Stimulated activated CD8-positive, alpha-beta memory T cell treated with anti-CD3 and anti-CD28 coated beads, Interleukin-4, amount 100 ng/mL, for 1 hour (primary cell): Measurements from ENCODE around the gene PARPBP.
"Not testable (repeated sequence)": the region's sequence is repeated elsewhere in the genome, so short reads cannot be mapped to it uniquely, and the experiment has no call there.

Experiments used
- DNase-seq, 2 donors: peaks; one replicate each; pipeline ENCODE4 v3.0.0-alpha.2; 2020; ENCODE audit warnings: low read depth in 2 of 2, low spot score in 1 of 2

The PARPBP gene

DNA sequence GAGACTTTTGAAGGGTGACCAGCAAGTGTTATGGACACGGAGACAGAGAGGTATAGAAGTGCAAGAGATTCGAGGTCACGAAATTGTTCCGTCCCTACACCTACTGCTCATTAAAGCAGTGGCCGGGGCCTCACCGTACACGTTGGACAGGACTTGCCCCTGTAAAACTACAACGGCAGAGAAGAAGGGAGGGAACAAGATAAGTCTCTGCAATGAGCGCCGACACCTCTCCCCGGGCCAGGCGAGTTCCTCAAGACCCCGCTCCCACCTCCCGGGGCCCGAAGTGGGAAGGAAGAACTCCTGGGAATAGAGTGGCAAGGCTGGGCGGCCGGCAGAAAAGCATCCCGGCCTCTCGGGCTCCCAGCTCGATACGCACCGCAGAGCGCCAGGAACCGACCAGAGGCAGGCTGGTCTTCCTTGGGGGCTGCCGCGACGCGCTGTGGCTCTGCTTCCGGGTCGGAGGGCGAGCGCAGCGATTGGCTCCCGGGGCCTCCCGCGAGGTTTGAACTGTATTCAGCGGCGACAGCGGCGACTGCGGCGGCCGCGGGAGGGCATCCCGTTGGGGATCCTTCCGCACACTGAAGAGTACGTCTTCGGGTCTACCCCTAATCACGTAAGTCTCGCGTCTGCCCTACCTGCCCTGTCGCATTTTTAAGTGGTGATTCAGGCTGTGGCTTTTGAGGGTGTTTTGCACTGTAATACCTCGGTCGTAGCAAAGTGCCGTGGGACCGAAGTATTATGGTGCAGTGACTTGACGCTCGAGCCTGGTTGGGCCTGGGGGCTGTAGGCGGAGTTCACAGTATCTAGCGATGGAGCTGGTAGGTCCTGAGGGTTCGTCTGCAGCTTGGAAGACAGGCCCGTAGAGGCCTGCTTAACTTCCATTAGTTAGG is at the start of gene PARPBP, which contains the start of gene NUP37:
PARPBP (plus strand) TSS at position 510 of the 890 bp plus-strand sequence. CDS start 3,706 bp downstream, outside the sequence.
NUP37 (minus strand) TSS at position 441 of the 890 bp plus-strand sequence. CDS start 1,596 bp downstream, outside the sequence.
- DNase-seq, result peak; percentile 79 to 82

DNA sequence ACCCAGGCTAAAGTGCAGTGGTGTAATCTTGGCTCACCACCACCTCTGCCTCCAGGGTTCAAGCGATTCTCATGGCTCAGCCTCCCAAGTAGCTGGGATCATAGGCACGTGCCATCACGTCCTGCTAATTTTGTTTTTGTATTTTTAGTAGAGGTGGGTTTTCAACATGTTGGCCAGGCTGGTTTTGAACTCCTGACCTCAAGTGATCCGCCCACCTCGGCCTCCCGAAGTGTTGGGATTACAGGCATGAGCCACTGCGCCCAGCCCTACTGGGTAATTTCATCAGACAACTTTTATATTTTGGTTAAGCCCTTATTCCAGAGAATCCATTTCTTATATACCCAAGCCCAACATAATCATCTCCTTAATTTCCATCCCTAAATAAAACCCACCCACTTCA is 47.9 kb upstream of the PARPBP start:
- DNase-seq, result not testable (repeated sequence)

DNA sequence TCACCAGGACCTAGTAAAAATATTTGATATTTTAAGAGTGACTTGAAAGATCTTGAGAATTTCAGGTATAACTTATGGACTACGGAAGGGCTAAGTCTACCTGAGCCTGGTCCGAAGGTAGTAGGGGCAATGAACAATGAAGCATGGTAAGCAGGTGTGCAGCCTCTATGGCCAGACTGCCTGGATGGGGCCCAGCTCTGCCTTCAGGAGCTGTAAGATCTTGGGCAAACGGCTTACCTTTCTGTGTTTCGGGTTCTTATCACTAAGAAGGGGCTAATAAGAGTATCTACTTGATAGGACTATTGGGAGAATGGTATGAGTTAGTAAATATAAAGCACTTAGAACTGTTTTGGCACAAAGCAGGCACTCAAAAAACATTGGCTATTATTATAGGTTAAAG is 39.1 kb upstream of the PARPBP start:
- DNase-seq, result no peak

DNA sequence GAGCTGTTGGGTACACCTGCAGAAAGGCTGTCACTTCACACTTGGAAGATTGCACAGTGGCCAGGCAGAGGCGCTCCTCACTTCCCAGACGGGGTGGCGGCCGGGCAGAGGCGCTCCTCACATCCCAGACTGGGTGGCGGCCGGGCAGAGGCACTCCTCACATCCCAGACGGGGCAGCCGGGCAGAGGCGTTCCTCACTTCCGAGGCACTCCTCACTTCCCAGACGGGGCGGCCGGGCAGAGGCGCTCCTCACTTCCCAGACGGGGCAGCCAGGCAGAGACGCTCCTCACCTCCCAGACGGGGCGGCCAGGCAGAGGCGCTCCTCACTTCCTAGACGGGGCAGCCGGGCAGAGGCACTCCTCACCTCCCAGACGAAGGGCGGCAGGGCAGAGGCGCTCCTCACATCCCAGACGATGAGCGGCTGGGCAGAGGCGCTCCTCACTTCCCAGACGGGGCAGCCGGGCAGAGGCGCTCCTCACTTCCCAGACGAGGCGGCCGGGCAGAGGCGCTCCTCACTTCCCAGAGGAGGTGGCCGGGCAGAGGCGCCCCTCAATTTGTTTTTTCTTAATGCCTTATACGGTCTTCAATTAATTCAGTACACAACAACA is 30.7 kb upstream of the PARPBP start:
- not testable (repeated sequence) for DNase-seq

DNA sequence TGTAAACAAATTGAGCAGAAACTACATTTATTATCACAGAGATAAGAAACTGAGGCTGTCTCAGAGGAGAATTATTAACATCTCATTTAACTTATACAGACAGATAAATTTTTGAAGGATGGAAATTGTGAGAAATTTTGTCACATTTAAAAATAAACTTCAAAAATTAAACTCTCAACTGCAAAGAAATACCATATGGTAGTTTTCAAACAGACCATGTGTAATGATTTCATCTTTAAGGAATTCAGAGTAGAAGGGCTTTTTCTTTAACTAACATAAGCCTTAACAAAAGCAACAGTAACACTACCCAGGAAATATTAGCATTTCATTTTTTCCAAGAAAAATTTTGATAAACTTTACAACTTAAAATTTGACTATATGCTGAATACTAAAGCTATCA is 26.7 kb upstream of the PARPBP start:
- no peak for DNase-seq

DNA sequence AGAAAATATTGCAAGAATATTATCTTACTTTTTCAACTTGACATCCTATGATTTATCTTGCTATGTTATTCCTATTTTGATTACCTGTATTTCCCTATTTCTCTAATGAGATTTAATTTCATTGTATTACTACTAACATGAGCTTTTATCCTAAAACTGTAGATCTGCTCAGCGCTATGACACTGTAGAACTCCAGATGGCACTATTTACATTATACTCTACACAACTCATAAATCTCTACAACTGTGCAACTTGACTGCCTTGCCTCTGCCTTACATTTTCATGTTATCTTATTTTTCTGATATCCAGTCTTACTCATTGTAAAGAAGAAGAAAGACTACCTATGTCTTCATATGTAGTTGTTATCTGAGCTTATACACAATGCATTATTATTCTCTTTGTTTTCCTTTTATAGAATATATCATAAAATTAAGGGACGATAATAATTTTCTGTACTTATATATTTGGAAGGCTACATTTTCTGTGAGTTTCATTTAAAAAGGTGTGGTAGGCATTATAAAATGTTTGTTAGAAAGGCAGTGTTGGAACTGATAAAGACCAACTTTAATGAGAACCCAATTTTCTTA is 24.2 kb upstream of the PARPBP start:
- DNase-seq, result no peak

GRCh38 chr12:102096855-102097254 is 23.1 kb upstream of the PARPBP start:
- no peak for DNase-seq

DNA sequence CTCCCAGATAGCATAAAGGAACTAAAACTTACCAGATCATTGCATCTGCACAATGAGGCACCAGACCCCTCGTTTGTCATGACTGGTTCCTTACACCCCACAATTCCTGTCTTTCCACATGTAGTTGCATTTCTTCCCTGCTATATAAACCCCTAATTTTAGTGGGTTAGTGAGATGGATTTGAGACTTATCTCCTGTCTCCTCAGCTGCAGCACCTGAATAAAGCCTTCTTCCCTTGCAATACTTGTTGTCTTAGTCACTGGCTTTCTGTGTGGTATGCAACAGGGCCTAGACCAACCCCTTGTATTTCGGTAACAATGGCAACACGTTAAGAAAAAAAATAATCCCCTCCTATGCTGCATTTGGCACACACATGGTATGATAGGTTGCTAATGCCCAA is 13.1 kb upstream of the PARPBP start:
- DNase-seq, result no peak

GRCh38 chr12:102107970-102108369 is 12.0 kb upstream of the PARPBP start:
- no peak for DNase-seq

GRCh38 chr12:102110782-102111181 is 9.2 kb upstream of the PARPBP start:
- no peak for DNase-seq

- no peak for DNase-seq
Observed at GRCh38 chr12:102114212-102114611, 5.8 kb upstream of the PARPBP start.

DNA sequence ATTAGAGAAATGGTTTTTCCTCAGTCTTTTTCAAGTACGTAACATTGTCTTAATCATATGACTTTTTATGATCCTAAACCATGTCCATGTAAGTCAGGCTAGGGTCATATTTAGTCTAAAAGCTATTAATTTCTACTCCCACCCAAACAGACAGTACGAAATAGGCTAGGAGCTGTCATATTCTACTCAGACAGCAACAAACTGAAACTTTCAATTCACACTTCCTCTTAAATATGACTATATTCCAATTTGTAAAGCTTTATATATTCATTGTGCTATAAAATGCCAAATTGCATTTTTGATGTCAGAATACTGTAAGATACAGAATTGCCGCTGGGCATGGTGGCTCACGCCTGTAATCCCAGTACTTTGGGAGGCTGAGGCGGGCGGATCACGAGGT is 3.6 kb upstream of the PARPBP start:
- no peak for DNase-seq

GRCh38 chr12:102118874-102119273 is 1.1 kb upstream of the PARPBP start:
- DNase-seq, result no peak

- no peak for DNase-seq
Observed at GRCh38 chr12:102120564-102120873, 536 bp downstream of the PARPBP start.

- DNase-seq, result no peak
Observed at GRCh38 chr12:102120886-102121285, 903 bp downstream of the PARPBP start.

DNA sequence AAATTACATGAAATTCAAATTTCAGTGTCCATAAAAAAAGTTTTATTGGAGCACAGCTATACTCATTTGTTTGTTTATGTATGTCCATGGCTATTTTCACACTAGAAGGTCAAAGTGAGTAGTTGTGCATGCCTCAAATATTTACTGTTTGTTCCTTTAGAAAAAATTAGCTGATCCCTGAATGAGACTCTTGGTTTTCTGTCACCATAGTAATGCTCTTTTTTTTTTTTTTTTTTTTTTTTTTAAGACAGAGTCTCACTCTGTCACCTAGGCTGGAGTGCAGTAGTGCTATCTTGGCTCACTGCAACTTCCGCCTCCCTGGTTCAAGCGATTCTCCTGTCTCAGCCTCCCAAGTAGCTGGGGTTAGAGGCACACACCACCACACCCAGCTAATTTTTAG is 1.3 kb downstream of the PARPBP start:
- DNase-seq, result not testable (repeated sequence)

- not testable (repeated sequence) for DNase-seq
Observed at GRCh38 chr12:102130720-102131119, 10.7 kb downstream of the PARPBP start.

GRCh38 chr12:102131442-102131841 is 11.5 kb downstream of the PARPBP start:
- not testable (repeated sequence) for DNase-seq

GRCh38 chr12:102137619-102138018 is 17.6 kb downstream of the PARPBP start:
- DNase-seq, result not testable (repeated sequence)

DNA sequence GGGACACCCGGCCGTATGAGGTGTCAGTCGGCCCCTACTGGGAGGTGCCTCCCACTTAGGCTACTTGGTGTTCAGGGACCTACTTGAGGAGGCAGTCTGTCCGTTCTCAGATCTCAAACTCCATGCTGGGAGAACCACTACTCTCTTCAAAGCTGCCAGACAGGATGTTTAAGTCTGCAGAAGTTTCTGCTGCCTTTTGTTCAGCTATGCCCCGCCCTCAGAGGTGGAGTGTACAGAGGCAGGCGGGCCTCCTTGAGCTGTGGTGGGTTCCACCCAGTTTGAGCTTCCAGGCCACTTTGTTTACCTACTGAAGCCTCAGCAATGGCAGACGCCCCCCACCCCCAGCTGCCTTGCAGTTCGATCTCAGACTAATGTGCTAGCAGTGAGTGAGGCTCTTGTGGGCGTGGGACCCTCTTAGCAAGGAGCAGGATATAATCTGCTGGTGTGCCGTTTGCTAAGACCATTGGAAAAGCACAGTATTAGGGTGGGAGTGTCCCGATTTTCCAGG is 22.9 kb downstream of the PARPBP start:
- DNase-seq, result not testable (repeated sequence)

DNA sequence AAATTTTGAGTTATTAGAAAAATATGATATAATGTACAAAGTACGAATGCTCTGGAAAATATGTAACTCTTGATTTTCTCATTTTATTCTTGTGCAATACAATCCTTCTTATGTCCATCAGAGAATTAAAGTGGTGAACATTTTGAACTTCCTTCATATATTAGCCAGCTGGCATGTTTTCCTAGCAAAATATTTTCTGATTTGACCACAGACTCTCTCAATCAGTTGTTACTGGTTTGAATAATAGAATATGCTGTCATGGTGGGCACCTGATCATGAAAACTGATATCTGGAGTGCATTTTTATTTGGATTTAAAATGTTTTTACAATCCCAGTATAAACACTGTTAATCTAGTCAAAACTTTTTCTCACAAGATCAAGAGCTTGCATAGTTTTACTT is 24.2 kb downstream of the PARPBP start:
- no peak for DNase-seq

DNA sequence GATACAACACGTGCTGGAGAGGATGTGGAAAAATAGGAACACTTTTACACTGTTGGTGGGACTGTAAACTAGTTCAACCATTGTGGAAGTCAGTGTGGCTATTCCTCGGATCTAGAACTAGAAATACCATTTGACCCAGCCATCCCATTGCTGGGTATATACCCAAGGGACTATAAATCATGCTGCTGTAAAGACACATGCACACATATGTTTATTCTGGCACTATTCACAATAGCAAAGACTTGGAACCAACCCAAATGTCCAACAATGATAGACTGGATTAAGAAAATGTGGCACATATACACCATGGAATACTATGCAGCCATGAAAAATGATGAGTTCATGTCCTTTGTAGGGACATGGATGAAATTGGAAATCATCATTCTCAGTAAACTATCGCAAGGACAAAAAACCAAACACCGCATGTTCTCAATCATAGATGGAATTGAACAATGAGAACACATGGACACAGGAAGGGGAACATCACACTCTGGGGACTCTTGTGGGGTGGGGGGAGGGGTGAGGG is 27.1 kb downstream of the PARPBP start:
- not testable (repeated sequence) for DNase-seq
